ENCODE measurements around the gene PTK7. TPM values are rescaled to one million over a fixed set of nuclear protein-coding genes. Genes with fewer than 3 reads are reported as not detected.
"Not testable (repeated sequence)": the region's sequence is repeated elsewhere in the genome, so short reads cannot be mapped to it uniquely, and the experiment has no call there.

PTK7 gene
- total RNA-seq, 1 donor from 2014 or later = 26.0 TPM

DNA sequence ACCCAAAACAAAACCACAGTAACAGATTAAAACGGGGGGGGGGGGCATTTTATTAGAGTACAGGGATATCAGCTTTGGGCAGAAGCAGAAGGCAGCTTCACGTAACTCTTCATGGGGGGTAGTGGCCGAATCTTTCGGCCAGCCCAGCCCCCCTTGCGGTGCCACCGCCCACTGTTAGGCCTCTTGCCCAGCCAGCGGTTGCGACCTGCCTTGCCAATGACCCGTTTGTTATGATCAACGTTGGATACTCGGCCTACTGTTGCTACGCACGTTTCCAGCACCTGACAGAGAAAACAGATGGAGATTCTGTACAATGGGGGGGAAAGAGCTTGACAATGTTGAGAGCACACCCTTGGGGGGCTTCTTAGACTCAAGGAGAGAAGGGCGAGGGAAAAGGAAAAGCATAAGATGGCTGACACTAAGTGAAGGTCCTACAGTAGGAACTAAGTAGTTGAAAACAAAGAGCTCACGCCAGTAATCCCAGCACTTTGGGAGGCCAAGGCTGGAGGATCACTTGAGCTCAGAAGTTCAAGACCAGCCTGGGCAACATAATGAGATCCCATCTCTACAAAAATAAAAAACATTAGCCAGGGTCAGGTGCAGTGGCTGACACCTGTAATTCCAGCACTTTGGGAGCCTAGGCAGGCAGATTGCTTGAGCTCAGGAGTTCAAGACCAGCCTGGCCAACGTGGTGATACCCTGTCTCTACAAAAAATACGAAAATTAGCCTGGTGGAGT is 21.7 kb upstream of the PTK7 start:
- DNase-seq = no peak

DNA sequence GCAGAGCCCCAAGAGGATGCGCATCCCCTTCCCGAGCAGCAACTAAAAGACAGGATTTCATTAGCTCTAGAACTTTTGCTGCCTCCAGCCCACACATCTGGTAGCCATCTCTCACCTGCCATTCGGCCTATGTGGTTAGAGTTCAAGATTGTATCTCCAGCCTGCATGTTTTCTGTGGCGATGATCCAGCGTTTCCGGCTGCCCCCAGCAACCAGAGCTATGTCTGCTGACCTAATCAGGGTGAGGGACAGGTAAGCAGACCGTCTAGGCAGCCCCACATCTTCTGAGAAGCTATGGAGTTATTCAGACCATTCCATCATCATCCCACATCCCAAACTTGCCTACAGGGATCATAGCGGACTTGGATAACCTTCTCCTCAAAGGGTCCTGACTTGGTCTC is 20.1 kb upstream of the PTK7 start:
- DNase-seq = no peak

DNA sequence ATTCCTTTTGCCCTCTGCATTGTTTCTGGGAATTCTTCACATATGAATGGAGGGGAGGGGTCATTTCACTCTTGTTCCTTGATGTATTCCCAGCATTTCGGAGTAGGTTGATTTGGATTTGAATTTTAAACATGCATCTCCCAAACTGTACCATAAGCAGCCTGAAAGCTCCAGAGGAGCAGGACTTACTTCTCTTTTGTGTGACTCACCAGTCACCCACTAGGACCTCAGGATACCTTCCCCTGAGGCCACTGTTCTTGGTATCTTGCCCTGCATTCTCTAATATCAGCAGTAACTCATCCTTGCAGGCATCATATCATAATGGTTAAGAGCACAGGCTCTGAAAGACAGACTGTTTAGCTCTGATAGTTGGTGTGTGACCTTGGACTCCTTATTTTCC is 17.6 kb upstream of the PTK7 start:
- DNase-seq = no peak

DNA sequence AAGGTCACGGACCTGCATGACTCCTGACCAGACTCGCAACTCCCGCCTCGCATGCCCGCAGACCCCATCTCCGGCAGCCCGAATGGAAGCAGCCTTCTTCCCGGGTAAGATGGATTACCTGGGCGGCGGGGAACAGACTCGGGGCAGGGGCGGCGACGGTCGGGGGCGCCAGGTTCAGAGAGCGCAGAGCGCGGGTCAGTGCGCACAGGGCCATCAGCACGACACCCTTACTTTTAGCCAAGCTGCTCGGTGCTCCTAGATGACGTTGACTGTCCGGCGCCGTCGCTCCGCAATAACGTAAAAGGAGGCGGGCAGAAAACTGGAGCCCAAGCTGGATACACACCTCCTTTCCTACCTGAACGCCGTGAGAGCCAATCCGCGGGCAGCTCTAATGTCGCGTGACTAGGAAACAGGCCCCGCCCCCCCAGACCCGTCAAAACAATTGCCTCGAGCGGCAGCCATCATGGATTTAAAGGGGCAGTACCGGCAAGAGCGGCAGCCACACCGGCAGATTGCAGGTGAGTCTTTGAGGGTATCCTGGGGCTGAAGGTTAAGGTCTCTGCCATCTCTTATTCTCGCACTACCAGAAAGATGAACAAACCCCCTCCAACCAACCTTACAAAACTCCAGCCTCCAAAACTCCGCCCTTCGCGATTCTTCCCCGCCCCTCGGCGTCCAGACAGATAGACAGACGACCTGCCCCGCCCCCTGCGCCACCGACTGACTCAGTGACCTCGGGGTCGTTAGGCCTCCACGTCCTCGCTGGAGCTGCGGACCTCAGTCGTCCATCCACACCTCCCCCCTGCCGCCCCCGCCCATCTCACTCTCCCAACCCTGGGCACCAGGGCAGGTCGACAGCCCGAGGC is 16.7 kb upstream of the PTK7 start, which contains the start of the genes KLC4 and MRPL2:
Gene KLC4, plus strand, starts transcription at position 464 of the 866 bp plus-strand sequence. CDS start 1,705 bp downstream, outside the sequence.
Gene MRPL2, minus strand, starts transcription at position 267 of the 866 bp plus-strand sequence. Its CDS starts 53 bp downstream, at position 214.
- DNase-seq = peak; percentile 99

DNA sequence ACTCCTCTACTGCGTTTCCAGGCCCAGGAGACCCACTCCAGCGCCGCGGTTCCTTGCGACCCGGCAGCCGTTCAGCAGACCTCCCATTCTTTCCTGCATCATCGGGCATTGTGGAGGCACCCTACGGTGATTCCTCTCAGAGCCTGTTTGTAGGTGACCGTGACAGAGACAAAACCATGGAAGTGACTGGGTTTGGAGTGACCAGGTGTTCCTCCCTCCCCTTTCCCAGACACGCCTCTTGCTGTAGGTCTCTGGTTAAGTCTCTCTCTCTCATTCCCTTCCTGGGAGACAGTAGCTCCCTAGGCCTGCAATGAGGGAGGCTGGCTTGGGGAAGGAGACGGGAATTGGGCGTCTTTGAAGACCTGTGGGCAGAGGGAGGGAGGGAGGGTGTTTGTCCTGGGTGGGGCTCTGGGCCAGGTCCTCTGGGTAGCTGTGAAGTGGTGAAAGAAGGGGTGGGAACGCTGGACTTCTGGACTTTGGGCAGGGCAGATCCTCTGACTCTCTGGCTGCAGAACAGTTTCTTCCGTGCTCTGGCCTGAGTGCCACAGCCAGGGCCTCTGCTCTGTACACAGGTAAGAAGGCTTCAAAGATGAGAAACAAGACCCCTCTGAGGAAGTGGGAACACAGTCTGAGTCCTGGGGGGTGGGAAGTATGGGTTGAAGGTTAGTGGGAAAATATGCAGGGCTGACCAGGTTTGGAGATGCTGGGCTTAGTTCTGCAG is 15.9 kb upstream of the PTK7 start:
- DNase-seq = no peak

DNA sequence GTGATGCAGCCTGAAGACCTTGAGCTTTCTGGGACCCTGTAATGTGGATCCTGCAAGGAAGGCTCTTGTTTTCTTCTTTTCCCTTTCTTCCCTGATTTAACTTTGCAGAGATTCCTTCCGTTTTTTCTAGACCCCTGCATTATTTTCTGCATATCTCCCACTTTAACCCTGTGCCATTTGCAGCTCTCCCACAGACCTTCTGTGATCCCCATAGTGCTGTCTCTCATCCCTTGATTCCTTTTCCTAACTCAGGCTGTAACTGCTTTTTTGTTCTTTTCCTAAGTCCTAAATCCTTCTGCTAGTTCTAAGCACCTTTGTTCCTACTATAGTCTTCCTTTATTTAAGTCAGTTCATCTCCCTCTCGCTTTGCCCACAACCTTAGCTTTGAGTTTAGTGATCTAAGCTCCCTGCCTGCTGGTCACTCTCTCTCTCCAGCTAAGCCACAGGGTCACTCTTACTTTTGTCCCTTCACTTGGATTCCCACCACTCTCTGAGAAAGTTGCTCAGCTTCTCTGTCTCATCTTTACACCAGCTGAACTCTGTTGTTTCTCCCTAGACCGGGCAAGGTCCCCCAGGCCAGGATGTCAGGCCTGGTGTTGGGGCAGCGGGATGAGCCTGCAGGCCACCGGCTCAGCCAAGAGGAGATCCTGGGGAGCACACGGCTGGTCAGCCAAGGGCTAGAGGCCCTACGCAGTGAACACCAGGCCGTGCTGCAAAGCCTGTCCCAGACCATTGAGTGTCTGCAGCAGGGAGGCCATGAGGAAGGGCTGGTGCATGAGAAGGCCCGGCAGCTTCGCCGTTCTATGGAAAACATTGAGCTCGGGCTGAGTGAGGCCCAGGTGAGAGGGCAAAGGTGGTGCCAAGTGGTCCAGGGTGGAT is 15.1 kb upstream of the PTK7 start:
- DNase-seq = no peak

DNA sequence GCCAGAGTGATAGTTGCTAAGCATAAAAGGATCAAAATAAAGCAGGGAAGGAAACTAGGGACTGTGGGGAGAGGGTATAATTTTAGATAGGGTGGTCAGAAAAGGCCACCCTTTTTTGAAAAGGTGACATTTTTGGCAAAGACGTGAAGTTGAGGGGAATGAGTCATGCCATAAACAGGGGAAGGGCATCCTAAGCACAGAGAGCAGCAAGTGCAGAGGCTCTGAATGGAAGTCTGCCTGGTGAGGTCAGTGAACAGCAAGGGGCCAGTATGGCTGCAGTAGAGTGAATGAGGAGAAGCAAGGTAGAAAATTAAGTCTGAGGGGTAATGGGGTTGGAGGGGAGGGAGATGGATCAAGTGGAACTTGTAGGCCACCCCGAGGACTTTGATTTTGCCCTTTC is 14.3 kb upstream of the PTK7 start:
- no peak for DNase-seq

DNA sequence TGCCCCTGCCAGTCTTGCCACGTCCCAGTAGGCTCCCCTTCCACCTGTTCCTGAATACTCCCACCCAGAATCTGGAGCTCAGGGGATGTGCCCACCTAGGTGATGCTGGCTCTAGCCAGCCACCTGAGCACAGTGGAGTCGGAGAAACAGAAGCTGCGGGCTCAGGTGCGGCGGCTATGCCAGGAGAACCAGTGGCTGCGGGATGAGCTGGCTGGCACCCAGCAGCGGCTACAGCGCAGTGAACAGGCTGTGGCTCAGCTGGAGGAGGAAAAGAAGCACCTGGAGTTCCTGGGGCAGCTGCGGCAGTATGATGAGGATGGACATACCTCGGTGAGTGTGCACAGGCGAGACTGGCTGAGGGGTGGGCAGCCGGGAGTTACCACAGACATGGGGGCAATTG is 13.3 kb upstream of the PTK7 start:
- DNase-seq = no peak

DNA sequence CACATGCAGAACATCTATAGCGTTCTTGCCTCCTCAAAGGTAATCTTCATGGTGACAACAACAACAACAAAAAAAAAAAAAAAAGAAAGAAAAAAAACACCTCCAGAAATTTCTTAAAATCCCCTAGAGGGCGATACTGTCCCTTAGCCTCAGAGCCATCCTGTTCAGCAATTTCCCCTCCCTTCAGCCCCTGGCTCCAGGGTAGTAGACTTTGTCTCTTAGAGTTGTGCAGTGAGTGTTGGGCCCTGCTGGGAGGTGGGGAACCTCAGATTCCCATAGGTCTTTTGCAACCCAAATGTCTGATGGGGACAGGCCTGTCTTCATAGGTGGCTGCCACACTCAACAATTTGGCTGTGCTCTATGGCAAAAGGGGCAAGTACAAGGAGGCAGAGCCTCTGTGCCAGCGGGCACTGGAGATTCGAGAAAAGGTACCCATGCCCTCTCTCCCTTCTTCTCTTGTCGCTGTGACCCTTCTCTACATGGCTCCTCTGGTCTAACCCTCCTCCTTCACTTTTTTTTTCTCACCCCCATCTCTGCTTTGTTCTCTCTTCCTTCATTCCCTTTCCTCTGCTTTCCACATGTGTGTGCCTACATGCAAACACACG is 6.0 kb upstream of the PTK7 start:
- no peak for DNase-seq

DNA sequence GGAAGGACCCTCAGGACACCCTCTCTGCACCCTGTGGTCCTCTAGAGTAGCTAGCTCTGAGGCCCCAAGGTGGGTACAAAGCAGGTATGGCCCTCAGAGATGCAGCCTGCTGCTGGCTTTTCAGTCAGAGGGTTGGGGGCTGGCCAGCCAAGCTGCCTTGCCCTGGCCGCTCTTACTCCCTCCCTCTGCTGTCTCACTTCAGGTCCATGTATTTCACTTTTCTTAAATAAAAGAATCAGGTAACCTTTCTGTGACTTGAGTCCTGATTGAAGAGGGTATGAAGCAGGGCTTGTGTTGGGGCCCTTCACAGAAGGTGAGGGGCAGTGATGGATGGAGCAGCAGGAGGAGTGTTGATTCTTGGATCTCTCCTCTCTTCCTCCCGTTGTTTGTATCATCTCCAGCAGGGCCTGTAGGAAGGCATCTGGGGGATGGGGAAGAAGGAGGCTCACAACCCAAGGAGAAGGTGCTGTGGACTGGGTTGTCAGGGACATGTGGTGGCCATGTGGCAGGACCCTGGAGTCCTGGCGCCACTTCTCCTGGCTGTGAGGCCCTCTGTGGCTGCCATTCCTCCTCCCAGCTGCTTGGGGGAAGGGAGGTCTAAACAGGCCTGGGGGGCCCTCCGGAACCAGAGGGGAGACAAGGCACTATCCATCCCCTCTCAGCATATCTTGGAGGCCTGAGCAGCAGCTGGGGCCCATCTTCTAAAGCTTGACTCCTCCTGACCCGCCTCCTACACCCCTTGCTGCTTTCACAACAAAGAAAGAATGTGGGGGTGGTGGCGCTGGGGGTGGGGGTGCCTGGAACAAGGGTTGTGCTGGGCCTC is 1.1 kb upstream of the PTK7 start:
- no peak for DNase-seq

DNA sequence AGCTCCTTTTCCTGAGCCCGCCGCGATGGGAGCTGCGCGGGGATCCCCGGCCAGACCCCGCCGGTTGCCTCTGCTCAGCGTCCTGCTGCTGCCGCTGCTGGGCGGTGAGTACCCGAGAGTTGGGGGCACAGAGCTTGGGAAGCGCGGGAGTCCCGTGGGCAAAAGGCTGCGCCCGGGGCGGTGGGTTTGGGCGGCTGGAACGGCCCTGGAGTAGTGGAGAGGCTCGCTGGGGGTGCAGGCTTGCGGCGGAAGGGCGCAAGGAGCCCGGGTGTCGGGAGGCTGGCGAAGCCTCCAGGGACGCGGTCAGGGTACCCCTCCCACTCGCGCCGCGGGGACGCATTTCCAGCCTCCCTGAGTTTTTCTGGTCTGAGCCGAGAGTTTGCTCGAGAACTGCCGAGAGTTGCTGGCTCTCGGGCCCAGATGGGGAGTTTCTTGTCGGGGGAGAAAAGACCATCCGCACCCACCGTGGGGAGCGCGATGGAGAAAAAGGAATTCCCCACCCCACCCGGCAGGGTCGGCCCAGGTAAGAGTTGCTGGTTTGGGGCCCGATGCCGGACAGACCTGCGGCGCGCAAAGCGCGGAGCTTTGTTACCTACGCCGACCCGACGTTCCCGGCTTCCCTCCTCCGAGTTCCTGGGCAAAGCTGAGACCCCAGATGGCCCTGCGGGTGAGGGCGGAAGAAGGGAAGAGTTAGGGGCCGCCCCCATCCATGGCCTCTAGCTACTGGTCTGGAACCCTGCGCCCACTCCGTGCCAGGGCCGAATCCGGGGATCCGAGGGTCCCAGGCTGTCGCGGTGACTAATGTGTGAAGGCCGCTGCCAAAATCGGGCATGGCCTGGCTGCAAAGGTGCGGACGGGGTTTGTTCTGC is 584 bp downstream of the PTK7 start:
- no peak for DNase-seq

DNA sequence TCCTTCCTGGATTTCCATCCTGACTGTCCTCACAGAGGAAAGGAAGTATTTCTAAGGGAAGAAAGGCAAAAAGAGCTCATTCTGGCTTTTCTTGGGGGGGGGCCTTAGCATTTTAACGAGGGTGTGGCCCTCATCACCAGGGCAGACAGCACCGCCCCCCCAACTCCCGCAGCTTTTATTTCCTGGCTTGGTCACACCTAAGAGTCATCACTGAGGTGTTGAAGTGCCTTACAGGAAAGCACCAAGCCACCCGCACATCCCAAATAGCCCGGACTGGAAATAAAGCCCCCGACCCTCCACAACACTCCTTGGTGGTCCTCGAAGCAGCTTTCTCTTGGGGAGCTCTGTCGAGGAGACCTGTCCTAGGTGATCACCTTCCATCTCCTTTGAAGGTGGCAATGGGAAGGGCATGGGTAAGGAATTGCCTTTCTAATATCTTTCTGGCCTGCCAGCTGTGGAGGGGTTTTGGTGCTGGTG is 1.3 kb downstream of the PTK7 start:
- no peak for DNase-seq

DNA sequence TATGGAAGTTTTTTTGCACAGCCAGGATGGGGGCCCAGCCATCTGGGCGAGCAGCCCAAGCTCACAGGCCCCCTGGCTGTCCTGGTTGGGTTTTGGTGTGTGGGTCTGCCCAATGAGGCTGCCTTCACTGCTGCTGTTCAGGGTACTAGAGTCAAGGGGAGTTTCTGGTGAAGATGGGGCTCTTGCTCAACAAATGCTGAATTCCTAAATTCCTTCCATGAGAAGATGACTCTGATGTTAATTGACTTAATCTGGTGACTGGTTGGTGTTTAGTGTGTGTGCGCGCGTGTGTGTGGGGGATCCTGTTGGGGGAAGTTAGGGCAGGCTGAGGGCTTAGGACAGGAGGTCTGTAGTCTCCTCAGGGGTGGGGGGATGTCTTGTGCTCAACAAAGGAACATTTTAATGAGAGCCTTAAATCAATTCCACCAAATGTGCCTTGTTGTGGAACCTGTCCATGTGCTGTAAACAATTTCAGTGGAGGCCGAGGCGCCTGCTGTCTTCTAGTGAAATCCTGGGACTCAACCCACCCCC is 1.9 kb downstream of the PTK7 start:
- no peak for DNase-seq

DNA sequence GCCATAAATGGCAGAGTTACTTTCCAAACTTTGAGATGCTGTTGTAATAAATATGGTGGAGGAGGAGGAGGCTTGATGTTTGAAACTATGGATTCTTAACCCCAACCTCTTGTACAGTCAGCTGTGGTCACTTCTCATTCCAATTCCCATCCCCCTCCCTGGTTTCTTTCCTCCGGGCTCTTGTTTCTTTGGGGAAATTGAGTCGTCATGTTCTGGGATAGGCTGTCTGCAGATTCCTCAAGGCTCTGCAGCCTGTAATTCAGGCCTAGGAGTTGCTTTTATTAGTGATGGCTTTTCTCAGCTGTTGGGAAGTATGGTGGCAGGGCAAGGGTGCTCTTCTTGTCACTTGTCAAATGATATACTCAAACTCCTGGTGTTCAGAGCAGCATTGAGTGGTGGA is 2.6 kb downstream of the PTK7 start:
- no peak for DNase-seq

DNA sequence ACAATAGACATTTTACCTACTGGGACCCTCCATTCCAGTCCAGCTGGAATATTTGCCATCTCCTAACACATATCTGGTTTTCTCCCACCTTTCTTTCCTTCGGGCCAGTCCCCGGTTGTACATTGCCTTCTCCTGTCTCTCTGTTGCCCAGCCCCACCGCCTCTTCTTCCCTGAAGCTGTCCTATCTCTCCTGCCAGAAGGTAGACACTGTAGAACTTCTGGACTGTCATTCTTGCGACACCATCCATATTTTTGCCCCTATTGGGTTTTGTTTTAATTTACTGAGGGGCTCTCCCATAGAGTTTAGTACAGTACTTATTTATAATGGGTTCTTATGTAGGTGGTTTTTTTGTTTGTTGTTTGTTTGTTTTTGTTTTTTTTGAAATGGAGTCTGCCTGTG is 4.9 kb downstream of the PTK7 start:
- DNase-seq = no peak

DNA sequence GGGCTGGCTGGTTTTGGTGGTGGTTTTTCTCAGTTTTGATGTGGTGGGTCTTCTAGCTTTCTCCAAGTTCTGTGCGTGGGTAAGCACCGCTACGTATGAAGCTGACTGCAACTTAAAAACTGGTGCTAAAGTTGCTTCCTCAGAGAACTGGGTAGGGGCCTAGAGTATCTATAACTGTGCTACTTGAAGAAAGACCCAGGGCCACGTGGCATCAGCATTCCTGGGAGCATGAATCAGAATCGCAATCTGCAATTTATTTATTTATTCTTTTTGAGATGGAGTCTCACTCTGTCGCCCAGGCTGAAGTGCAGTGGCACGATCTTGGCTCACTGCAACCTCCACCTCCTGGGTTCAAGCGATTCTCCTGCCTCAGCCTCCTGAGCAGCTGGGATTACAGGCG is 5.8 kb downstream of the PTK7 start:
- DNase-seq = not testable (repeated sequence)

DNA sequence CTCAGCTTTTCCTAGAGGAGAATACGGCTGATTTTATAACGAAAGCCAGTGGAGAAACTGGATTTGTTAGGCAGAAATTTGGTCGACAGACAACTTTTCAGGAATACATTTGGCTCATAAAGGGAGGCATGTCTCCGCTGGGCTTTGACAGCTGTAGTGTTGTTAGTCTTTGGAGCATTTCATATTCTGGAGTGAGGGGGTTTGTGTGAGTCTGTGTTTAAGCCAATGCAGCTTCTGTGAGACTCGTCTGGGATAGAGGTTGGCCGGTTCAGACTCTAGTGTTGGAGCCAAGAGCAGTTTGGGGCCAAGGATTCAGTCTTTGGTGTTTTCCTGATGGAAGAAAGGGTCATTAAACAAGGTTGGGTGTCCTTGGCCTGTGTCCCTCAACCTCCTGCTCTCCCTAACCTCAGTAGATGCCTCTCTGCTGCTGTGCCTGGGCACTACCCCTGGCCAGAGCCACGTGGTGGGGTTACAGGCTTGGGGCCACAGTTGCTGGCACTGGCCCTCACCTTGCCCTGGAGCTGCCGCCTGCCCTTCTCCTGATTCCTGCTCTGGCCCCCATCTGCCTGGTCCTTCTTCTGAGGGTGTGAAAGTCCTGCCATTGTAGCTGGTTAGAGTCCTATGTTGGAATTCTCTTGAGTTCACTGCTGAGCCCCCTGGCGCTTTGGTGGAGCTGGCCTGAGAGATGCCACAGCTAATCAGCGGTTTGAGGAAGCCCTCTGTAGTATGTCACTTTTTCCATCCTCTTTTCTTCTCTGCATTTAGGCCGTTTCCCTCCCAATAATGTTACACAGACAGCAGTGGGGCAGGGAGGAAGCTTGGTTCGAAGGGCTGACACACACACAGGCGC is 6.9 kb downstream of the PTK7 start:
- no peak for DNase-seq
